Breast epithelium (tissue), 3 donors: ENCODE measurements around the gene SFMBT2.

Experiments
- CTCF ChIP-seq, 3 donors: fragments of 450-650 bp; IDR thresholded peaks; one replicate each; pipeline ENCODE4 v1.5.1; 2016 to 2017; ENCODE audit warnings: antibody characterized with exemption in 3 of 3, mild to moderate bottlenecking in 3 of 3, moderate library complexity in 3 of 3
- POLR2A ChIP-seq: fragments of 450-650 bp; IDR thresholded peaks from one replicate; pipeline ENCODE4 v1.6.1; 2016; ENCODE audit warnings: antibody characterized with exemption, mild to moderate bottlenecking, moderate library complexity

GRCh38 chr10:7136016-7136415 is 274.8 kb downstream of the SFMBT2 start:
- TF ChIP-seq CTCF (IDR thresholded peaks at IDR 0.05) (no peak), POLR2A (no peak)
